HG03354 (cell line): ENCODE data around the gene GNAS-AS1.

Experiments used
- ATAC-seq: cut with Tn5 transposase; IDR thresholded peaks from one replicate; pipeline ENCODE4 v1.9.1; 2021; ENCODE audit warnings: mild to moderate bottlenecking; ENCODE audit not compliant: unreplicated experiment, poor library complexity, severe bottlenecking

Gene GNAS-AS1

GRCh38 chr20:58816957-58817651 lies 33.6 kb downstream of the GNAS-AS1 start:
- no peak for ATAC-seq

GRCh38 chr20:58816051-58816450 lies 34.7 kb downstream of the GNAS-AS1 start:
- ATAC-seq, result no peak

- ATAC-seq, result no peak
Observed at GRCh38 chr20:58815448-58815847, 35.3 kb downstream of the GNAS-AS1 start.

- ATAC-seq, result no peak
Observed at GRCh38 chr20:58813369-58813768, 37.3 kb downstream of the GNAS-AS1 start.

- no peak for ATAC-seq
Observed at GRCh38 chr20:58811334-58811733, 39.4 kb downstream of the GNAS-AS1 start.

- no peak for ATAC-seq
Observed at GRCh38 chr20:58810879-58811250, 39.8 kb downstream of the GNAS-AS1 start.

DNA sequence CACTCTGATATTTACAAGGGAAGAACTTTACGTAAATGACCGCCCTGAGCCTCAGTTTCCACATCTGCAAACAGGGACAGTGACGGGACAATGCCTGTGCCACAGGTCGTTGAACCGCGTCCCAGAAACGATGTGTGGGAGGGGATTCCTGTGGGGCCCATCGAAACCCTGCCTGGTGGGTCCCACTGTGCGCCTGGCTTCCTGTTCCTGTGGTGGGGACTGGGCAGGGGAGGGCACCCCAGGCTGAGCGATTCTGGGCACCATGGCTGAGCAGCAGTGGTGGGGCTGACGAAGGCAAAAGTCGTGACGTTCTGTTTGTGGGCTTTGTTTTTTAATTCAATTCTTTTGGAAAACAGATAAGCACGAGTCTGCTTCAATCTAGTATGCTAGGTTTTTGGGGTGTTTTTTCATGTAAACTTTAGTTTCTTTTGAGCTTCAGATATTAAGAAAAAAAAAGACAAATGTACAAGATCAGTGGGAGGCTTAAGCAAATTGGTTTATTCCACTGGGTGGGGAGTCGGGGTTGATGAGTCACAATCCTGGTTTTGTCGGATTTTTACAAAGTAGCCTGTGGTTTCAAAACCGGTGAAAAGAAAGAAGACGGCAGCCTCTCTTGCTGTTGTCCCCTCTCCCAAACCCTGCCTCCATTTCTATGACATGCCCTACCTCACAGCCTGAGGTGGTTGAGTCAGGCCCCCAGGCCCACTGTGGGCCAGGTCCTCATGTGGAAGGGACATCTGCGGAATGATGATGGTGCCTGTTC lies 40.4 kb downstream of the GNAS-AS1 start:
- ATAC-seq, result no peak

DNA sequence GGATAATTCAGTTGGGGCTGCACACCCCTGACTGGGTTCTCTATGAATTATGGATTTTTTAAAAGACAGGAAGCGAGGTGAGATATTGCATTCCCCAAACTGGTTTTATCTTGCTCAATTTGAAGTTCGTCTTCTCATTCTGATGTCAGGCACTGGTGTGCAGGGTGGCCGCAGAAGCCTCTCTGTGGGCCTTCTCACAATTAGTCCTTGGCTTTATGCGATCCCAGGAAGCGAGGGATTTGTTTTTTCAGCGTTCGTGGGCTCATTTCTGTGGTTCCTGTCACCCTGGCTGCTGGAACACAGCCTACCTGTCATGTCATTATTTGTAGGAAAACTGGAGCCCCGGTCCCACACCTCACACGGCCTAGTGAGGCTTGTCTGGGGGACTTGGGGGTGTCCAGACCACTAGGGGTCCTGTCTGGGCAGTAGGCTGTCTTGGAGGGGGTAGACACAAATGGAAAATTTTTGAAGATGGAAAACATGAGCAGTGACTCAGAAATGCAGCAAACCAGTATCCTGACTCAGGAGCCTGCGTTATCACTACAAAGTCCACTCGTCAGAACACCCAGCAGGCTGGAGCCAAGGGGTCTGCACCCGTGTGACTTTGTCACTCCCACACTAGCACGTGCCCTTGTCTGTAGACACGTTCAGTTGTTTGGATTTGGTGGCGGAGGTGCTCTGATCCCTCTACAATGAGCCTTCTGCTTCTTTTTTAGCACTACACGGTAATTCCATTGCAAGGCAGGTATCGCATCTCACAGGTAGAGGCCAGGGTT lies 42.2 kb downstream of the GNAS-AS1 start:
- no peak for ATAC-seq

- ATAC-seq, result no peak
Observed at GRCh38 chr20:58807801-58808200, 42.9 kb downstream of the GNAS-AS1 start.

DNA sequence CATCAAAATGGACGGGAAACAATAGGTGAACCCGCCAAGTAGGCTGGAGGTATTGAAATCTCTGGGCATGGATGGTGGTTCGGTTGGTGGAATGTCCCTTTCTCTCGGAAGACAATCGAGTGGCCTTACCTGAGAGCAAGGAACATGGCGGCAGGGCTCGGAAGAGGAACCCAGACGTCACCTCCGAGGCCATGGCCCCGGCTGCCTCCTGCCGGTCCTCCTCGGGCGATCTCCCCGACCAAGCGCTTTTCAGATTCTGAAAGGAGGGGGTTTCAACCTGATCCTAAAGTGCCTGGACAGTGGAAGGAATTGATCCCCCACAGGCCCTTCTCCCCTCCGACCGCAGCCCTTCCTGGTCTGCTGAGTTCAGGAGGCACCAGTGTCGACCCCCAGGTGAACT lies 47.2 kb downstream of the GNAS-AS1 start:
- ATAC-seq, result no peak

- no peak for ATAC-seq
Observed at GRCh38 chr20:58802061-58802460, 48.6 kb downstream of the GNAS-AS1 start.

DNA sequence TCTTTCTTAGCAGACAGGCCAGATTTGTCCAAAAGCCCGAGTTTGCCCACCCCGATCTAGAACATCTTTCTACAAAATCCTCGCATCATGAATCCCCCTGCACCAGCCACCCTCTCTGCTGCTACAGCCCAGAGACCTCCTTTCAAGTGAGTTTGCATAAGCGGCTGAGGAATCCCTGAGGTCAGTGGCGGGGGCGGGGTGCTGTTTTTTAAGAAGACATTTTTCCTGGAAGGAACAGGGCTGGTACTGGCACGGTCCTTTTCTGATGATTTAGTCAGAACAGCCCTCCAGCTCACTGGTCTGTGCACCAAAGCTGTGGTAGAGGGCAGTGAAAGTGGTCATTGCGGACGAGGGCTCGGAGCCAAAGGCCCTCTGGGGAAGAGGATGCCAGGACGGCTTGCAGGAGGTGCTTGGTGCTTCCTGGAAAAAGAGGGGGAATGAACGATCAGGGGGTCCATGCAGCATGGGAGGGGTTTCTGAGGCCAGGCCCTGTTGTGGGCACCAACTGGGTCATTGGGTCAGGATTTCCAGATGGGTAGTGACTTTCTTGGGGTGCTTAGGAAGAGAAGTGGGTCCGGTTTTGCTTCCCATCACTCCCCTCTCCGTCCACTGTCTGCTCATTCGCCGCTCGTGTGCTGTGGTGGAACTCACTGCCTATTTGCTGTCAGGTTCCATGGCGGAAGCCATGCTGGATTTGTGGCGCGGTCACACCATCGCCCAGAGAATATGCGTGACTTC lies 50.4 kb downstream of the GNAS-AS1 start:
- ATAC-seq, result no peak

DNA sequence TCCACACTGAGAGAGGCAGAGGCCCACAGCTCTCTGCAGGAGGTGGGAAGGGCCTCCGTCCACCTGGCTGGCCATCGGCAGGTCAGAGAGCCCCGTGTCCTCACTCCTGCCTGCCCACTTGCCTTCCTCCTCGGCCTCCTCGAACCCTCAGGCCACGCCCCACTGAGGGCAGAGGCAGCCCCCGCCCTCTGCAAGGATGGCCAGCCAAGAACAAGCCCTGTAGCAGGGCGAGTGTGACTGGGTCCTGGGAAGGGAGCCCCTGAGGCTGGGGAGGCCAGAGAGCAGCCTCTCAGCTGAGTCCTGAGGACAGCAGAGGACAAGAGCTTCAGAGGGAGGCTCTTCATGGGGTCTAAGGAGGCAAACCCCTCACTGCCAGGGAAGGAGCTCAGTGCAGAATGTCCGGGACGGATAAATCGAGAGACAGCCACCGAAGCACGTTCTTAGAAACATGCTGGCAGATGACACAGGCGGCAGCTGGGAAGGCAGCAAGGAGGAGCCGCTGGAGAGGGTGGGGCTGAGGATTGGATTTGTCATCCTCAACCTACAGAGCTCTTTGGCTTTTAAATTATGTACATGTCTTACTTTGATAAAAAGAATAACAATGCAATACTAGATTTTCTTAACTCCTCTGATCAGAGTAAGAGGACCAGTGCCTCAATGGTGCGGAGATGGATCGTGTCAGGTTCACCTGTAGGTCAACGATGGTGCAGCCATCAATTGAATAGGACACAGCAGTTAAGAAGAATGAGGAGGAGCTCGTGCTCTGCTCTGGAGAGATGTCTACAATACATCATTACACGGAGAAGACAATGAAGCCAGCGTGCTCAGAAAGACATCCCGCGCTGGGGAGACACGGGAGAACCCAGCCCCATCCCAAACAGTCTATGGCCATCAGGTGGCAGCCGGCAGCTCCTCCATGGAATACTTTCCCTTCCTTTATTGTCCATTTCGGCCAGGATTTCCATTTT lies 53.0 kb downstream of the GNAS-AS1 start:
- no peak for ATAC-seq

GRCh38 chr20:58795923-58796245 lies 54.8 kb downstream of the GNAS-AS1 start:
- no peak for ATAC-seq

DNA sequence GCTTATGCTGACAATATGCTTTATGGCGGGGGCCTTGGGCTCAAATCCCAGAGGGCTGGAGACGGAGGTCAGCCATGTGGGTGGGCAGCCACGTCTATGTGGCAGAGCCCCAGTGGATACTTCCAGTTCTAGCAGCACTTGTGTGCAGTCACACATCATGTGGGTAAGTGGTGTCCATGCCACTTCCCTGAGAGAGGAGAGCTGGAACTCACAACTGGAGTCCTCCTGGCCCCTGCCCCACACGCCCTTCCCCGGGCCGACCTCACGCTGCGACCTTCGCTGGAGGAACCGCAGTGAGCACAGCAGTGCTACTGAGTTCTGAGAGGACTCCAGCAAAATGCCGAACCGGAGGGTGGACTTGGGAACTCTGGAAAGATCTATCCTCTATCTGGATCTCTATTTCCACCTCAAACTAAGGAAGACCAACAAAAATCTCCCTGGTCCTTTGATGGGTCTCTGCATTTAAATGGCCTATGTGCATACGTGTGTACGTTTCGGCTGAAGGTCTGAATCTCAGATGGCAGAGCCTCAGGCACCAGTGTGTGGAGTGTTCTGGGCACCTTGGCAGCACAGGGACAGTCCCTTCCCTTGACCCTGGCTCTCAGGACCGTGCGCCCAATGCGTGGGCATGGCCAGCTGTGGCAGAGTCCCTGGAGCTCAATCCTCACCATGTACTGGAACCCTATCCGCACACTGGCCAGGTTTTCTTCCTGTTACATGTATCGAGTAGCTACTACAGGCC lies 55.4 kb downstream of the GNAS-AS1 start:
- no peak for ATAC-seq

DNA sequence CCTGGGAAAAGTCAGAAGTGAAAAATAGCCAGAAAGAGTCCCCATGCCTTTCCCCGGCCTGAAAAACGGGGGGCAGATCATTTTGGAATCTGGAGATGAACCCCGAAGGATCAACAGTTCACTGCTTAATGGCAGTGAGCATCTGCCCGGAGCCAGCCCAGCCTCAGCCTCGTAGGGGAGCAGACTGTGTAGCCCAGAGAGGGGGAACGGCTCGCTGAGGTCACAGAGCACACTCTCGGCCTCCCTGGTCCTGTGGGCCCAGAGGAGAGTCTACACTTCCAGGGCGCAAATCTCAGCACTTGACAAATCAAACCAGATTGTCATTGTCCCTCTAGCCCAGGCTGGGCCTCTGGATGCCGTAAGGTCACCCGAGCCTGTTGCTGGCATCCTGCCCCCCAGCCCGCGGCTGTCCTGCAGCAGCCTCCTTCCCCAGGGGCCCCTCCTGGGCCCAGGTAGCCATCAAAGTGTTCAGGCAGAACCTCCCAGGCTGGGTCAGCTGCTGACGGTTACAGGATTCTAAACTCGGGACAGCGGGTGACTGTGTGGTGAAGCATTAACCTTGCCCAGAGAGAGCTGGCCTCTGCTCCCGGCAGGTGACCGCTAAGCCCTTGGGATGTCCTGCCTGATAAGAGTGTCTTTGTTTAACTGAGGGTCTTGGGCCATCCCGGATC lies 56.1 kb downstream of the GNAS-AS1 start:
- ATAC-seq, result no peak

DNA sequence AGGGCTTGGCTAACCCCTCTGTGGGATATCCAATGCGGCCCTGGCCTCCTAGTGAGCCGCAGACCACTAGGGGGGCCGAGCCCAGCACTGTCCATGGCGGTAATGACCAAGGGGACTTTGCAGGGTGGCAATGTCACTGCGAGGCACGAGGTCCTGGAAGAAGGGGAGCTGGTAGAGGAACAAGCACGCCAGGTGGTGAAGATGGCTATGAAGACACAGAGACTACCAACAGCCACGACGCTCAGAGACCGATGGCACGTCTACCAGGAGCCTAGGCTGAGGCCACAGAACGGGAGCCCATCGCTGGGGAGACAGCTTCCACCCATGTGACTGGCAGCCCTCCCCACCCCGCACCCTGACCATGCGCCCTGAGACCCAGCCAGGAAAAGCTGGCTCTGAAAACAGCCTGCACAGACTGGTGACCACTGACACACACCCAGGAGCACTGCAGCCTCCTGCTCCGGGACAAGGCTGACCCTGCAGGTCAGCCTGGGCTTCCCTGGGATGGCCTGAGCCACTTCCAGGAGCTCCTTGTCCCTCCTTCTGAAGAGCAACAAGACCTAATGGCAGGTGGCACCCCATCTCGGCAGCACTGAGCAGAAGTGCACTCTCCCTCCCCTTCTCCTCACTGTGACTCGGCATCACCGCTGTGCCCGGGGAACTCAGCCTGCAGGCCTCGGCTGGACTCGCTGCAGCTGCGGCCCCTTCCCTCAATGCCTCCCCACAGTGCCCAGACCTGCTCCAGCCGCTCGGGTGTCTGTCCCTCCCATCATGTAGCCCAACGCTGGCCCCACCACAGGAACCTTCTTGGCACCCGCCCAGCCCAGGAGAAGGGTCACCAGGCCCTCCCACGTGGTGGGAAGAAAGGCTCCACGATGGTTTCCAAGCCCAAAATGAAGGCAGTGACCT lies 56.9 kb downstream of the GNAS-AS1 start:
- no peak for ATAC-seq
